ENCODE measurements around the gene ZSWIM2. TPM values are rescaled to one million over a fixed set of nuclear protein-coding genes. Genes with fewer than 3 reads are reported as not detected.
"Not testable (repeated sequence)": the region's sequence is repeated elsewhere in the genome, so short reads cannot be mapped to it uniquely, and the experiment has no call there.

ZSWIM2 gene
- polyA plus RNA-seq, 3 donors: not detected

GRCh38 chr2:186842373-186842772 lies 6.6 kb downstream of the ZSWIM2 start:
- DNase-seq (ENCODE audit: low read depth in 3 of 3, low spot score in 2 of 3): no peak

GRCh38 chr2:186841940-186842339 lies 7.0 kb downstream of the ZSWIM2 start:
- no peak for DNase-seq (ENCODE audit: low read depth in 3 of 3, low spot score in 2 of 3)

GRCh38 chr2:186835628-186836027 lies 13.3 kb downstream of the ZSWIM2 start:
- no peak for DNase-seq (ENCODE audit: low read depth in 3 of 3, low spot score in 2 of 3)

GRCh38 chr2:186827862-186828492 lies 21.0 kb downstream of the ZSWIM2 start:
- DNase-seq (ENCODE audit: low read depth in 3 of 3, low spot score in 2 of 3): no peak

- no peak for DNase-seq (ENCODE audit: low read depth in 3 of 3, low spot score in 2 of 3)
Measured at GRCh38 chr2:186827411-186827810, 21.6 kb downstream of the ZSWIM2 start.

GRCh38 chr2:186822323-186822722 lies 26.6 kb downstream of the ZSWIM2 start:
- DNase-seq (ENCODE audit: low read depth in 3 of 3, low spot score in 2 of 3): no peak

- DNase-seq (ENCODE audit: low read depth in 3 of 3, low spot score in 2 of 3): no peak
Measured at GRCh38 chr2:186820303-186820702, 28.7 kb downstream of the ZSWIM2 start.

- not testable (repeated sequence) for DNase-seq (ENCODE audit: low read depth in 3 of 3, low spot score in 2 of 3)
Measured at GRCh38 chr2:186811760-186812159, 37.2 kb downstream of the ZSWIM2 start.

GRCh38 chr2:186806591-186806990 lies 42.4 kb downstream of the ZSWIM2 start:
- no peak for DNase-seq (ENCODE audit: low read depth in 3 of 3, low spot score in 2 of 3)

- not testable (repeated sequence) for DNase-seq (ENCODE audit: low read depth in 3 of 3, low spot score in 2 of 3)
Measured at GRCh38 chr2:186798604-186799003, 50.4 kb downstream of the ZSWIM2 start.

GRCh38 chr2:186784930-186785329 lies 64.0 kb downstream of the ZSWIM2 start:
- no peak for DNase-seq (ENCODE audit: low read depth in 3 of 3, low spot score in 2 of 3)

GRCh38 chr2:186783254-186783653 lies 65.7 kb downstream of the ZSWIM2 start:
- no peak for DNase-seq (ENCODE audit: low read depth in 3 of 3, low spot score in 2 of 3)

- DNase-seq (ENCODE audit: low read depth in 3 of 3, low spot score in 2 of 3): no peak
Measured at GRCh38 chr2:186780701-186781316, 68.2 kb downstream of the ZSWIM2 start.

Other genes with a start within 250 kb of the ZSWIM2 start
- gene FAM171B, start 155.1 kb downstream of the ZSWIM2 start, polyA plus RNA-seq (ENCODE audit: insufficient read length in 3 of 3): 10 to 100 TPM; 13.4 to 17.3 (median 14.2) TPM